K562 (cell line): ENCODE measurements around the gene POLR2L. TPM values are rescaled to one million over a fixed set of nuclear protein-coding genes. Genes with fewer than 3 reads are reported as not detected.

Source experiments
- BRF1 ChIP-seq: IDR thresholded peaks from 3 replicates; pipeline ENCODE4 v1.6.1; 2011; ENCODE audit warnings: borderline replicate concordance, mild to moderate bottlenecking; ENCODE audit not compliant: insufficient read length; ENCODE audit errors: extremely low read depth
- CREBBP ChIP-seq: IDR thresholded peaks from one replicate; pipeline ENCODE4 v1.6.1; 2012; ENCODE audit warnings: low read depth, mild to moderate bottlenecking, control low read depth, inconsistent platforms, low read length
- DDX20 ChIP-seq: fragments of 450-650 bp; IDR thresholded peaks from 2 replicates; pipeline ENCODE4 v1.6.1; 2016; ENCODE audit warnings: missing genetic modification characterization, low read depth, mild to moderate bottlenecking, missing compliant biosample characterization, moderate library complexity
- E4F1 ChIP-seq: fragments of 250-450 bp; sonication (Bioruptor Pico); IDR thresholded peaks from 2 replicates; pipeline ENCODE4 v1.5.0; 2021; ENCODE audit warnings: mild to moderate bottlenecking, borderline replicate concordance
- ELK3 ChIP-seq: fragments of 450-650 bp; formaldehyde crosslinking; IDR thresholded peaks from 2 replicates; pipeline ENCODE4 v1.4.0; 2020; ENCODE audit warnings: mild to moderate bottlenecking
- ESRRA ChIP-seq: fragments of 450-650 bp; IDR thresholded peaks from 2 replicates; pipeline ENCODE4 v1.6.1; 2014; ENCODE audit warnings: low read depth, mild to moderate bottlenecking, moderate library complexity, borderline replicate concordance
- MED1 ChIP-seq: sonication (generic); formaldehyde crosslinking; IDR thresholded peaks from 2 replicates; pipeline ENCODE4 v1.8.1; 2023; ENCODE audit warnings: missing genetic modification reagents, borderline replicate concordance
- NCOR1 ChIP-seq: fragments of 450-650 bp; IDR thresholded peaks from 2 replicates; pipeline ENCODE4 v1.6.1; 2016; ENCODE audit warnings: mild to moderate bottlenecking, moderate library complexity
- PHF21A ChIP-seq: fragments of 450-650 bp; IDR thresholded peaks from 2 replicates; pipeline ENCODE4 v1.6.1; 2017; ENCODE audit warnings: low read depth, borderline replicate concordance
- POLR2A ChIP-seq: fragments of 450-650 bp; conservative IDR thresholded peaks from 2 replicates; pipeline ENCODE4 v1.6.1; 2016
- PREB ChIP-seq: sonication (generic); formaldehyde crosslinking; IDR thresholded peaks from 2 replicates; pipeline ENCODE4 v1.8.1; 2023; ENCODE audit warnings: mild to moderate bottlenecking, missing genetic modification reagents
- RBFOX2 ChIP-seq: fragments of 200-400 bp; formaldehyde crosslinking; IDR thresholded peaks from 2 replicates; pipeline ENCODE4 v1.6.1; 2017; ENCODE audit warnings: low read depth, mild to moderate bottlenecking, low read length, moderate library complexity
- RBM17 ChIP-seq: fragments of 200-400 bp; formaldehyde crosslinking; IDR thresholded peaks from 2 replicates; pipeline ENCODE4 v1.6.1; 2017; ENCODE audit warnings: low read depth, mild to moderate bottlenecking, low read length, borderline replicate concordance
- SAFB ChIP-seq: fragments of 200-400 bp; formaldehyde crosslinking; IDR thresholded peaks from 2 replicates; pipeline ENCODE4 v1.6.1; 2017; ENCODE audit warnings: low read depth, low read length, borderline replicate concordance
- SIN3A ChIP-seq, 2 experiments: fragments of 150-350 bp in 1 of 2; IDR thresholded peaks; 2 replicates each; pipeline ENCODE4 v1.6.1; 2011 to 2016; ENCODE audit warnings: borderline replicate concordance in 2 of 2, low read depth in 2 of 2, low read length in 2 of 2, mild to moderate bottlenecking in 2 of 2, moderate library complexity in 2 of 2; ENCODE audit not compliant: control insufficient read depth in 1 of 2
- SMAD4 ChIP-seq: fragments of 250-450 bp; sonication (Bioruptor Pico); conservative IDR thresholded peaks from 2 replicates; pipeline ENCODE4 v1.8.0; 2021; ENCODE audit warnings: inconsistent platforms, mild to moderate bottlenecking, moderate library complexity
- SMARCA4 ChIP-seq: fragments of 450-650 bp; IDR thresholded peaks from 2 replicates; pipeline ENCODE4 v1.6.1; 2016
- SUPT5H ChIP-seq: fragments of 450-650 bp; IDR thresholded peaks from 2 replicates; pipeline ENCODE4 v1.6.1; 2016
- TEAD4 ChIP-seq, 2 experiments: sonication (generic) in 1 of 2; formaldehyde crosslinking in 1 of 2; IDR thresholded peaks; 2 replicates each; pipeline versions ENCODE4 v1.6.1 to v1.8.0; 2012 to 2022; ENCODE audit warnings: borderline replicate concordance in 1 of 2, inconsistent platforms in 1 of 2, low read length in 1 of 2, mild to moderate bottlenecking in 1 of 2, missing genetic modification reagents in 1 of 2
- USF1 ChIP-seq: sonication (generic); formaldehyde crosslinking; IDR thresholded peaks from 2 replicates; pipeline ENCODE4 v1.9.0; 2022; ENCODE audit warnings: mild to moderate bottlenecking, missing genetic modification reagents
- USF2 ChIP-seq: sonication (generic); formaldehyde crosslinking; IDR thresholded peaks from 2 replicates; pipeline ENCODE4 v1.5.0; 2020; ENCODE audit warnings: missing genetic modification reagents
- ZNF12 ChIP-seq: sonication (generic); formaldehyde crosslinking; IDR thresholded peaks from 2 replicates; pipeline ENCODE4 v1.4.0; 2020; ENCODE audit warnings: mild to moderate bottlenecking, missing genetic modification reagents
- ZNF133 ChIP-seq: fragments of 250-450 bp; sonication (Bioruptor Pico); IDR thresholded peaks from 2 replicates; pipeline ENCODE4 v1.4.0; 2020; ENCODE audit warnings: mild to moderate bottlenecking
- polyA plus RNA-seq, 8 experiments: library from polyadenylated mRNA; depleted of rRNA in 4 of 8; stranded (reverse) in 5 of 8; unstranded in 3 of 8; fragments of >200 nt; fragmentation: Nextera tagmentation in 2 of 8; fragmentation: Illumina TruSeq in 1 of 8; extraction: Ambion mirVana in 2 of 8; extraction: Trizol in 1 of 8; gene quantifications; 2 replicates each; pipeline versions ENCODE4 v1.2.1 to v1.2.3, GENCODE V29; 2011 to 2014; ENCODE audit warnings: inconsistent platforms in 1 of 8, missing spikeins in 1 of 8
- total RNA-seq, 7 experiments: library from RNA; depleted of rRNA in 6 of 7; stranded (reverse); fragments of >200 nt in 6 of 7; fragmentation: Illumina TruSeq in 2 of 7; extraction: Trizol in 2 of 7; gene quantifications; 2 replicates each; pipeline versions ENCODE4 v1.2.1 to v1.2.3, GENCODE V29; 2011 to 2021; ENCODE audit warnings: low replicate concordance in 1 of 7

The POLR2L gene
- total and polyA plus RNA-seq, 9 of the 15 experiments (the other 6 are each of a cell fraction or from before 2014, with no cell fraction given) = 38.3 to 688 (median 108) TPM

GRCh38 chr11:813456-814096 lies 28.8 kb downstream of the POLR2L start (continued):
- TF ChIP-seq E4F1 (CRISPR knock-in tag) (no peak), SMARCA4 (no peak), ELK3 (CRISPR knock-in tag) (no peak), TEAD4 (IDR thresholded peaks at IDR 0.05; ENCODE audit: low read length) (no peak), TEAD4 (CRISPR knock-in tag; IDR thresholded peaks at IDR 0.05; ENCODE audit: borderline replicate concordance) (no peak), SIN3A (IDR thresholded peaks at IDR 0.05; ENCODE audit: borderline replicate concordance in 2 of 2, control insufficient read depth in 1 of 2, low read depth in 2 of 2, low read length in 2 of 2) (peak; percentile 49 to 59; a peak in 3 of 4 replicates), SMAD4 (CRISPR knock-in tag) (no peak), SUPT5H (peak; percentile 80), ESRRA (no peak), PREB (peak; percentile 86; the same call in 1 of the 2 replicates), MED1 (no peak), NCOR1 (no peak), USF2 (CRISPR knock-in tag) (no peak), POLR2A (peak; percentile 85), SAFB (no peak), BRF1 (no peak), RBM17 (no peak), USF1 (CRISPR knock-in tag) (no peak), RBFOX2 (peak; percentile 71), ZNF12 (CRISPR knock-in tag) (no peak), CREBBP (no peak), ZNF133 (CRISPR knock-in tag) (no peak), DDX20 (no peak), PHF21A (no peak)
